OCI-LY7 (cell line): Measurements from ENCODE around the gene RAMP1. TPM values are rescaled to one million over a fixed set of nuclear protein-coding genes. Genes with fewer than 3 reads are reported as not detected.

Experiments used
- BruUV-seq: library from RNA; stranded (reverse); fragments of 400-500 nt; replicated peaks from 2 replicates; lab custom pipeline; 2021; lab: Mats Ljungman, UMichigan
- CTCF ChIA-PET: fragments of 300-600 bp; sonication (Branson Sonifier 250); formaldehyde crosslinking; loops from one replicate; lab custom pipeline; 2022; ENCODE audit warnings: antibody characterized with exemption; ENCODE audit not compliant: unreplicated experiment; lab: Charles Lee
- POLR2A ChIA-PET: fragments of 300-600 bp; sonication (Branson Sonifier 250); formaldehyde crosslinking; loops from one replicate; lab custom pipeline; 2022; ENCODE audit warnings: antibody characterized with exemption; lab: Charles Lee
- DNase-seq: peaks from one replicate; pipeline ENCODE4 v3.0.0-alpha.2; 2015; ENCODE audit warnings: low spot score
- H2AFZ ChIP-seq: fragments of 200-600 bp; sonication (generic), shearing (Covaris generic); 2 replicates; pipeline ENCODE4 v1.6.1; 2014; ENCODE audit warnings: mild to moderate bottlenecking, antibody characterized with exemption, low read length, moderate library complexity
- H3K27ac ChIP-seq: fragments of 200-600 bp; sonication (generic); 2 replicates; pipeline ENCODE4 v1.5.1; 2014; ENCODE audit warnings: mixed run types, low read depth, mild to moderate bottlenecking, moderate library complexity, low read length, inconsistent platforms; ENCODE audit not compliant: poor library complexity, severe bottlenecking
- H3K36me3 ChIP-seq: fragments of 200-600 bp; sonication (generic); 2 replicates; pipeline ENCODE4 v1.6.1; 2014; ENCODE audit warnings: mild to moderate bottlenecking, antibody characterized with exemption, low read length, moderate library complexity, mixed read lengths; ENCODE audit not compliant: insufficient read depth
- H3K4me1 ChIP-seq: fragments of 200-600 bp; sonication (generic); 2 replicates; pipeline ENCODE4 v1.5.1; 2014; ENCODE audit warnings: mild to moderate bottlenecking, low read length; ENCODE audit not compliant: insufficient read depth, poor library complexity, severe bottlenecking
- H3K4me2 ChIP-seq: fragments of 200-600 bp; sonication (generic); 2 replicates; pipeline ENCODE4 v1.6.1; 2014; ENCODE audit warnings: mild to moderate bottlenecking, low read length
- H3K4me3 ChIP-seq: fragments of 200-600 bp; sonication (generic); 2 replicates; pipeline ENCODE4 v1.5.1; 2014; ENCODE audit warnings: mild to moderate bottlenecking, low read depth, low read length; ENCODE audit not compliant: poor library complexity, severe bottlenecking
- H3K79me2 ChIP-seq: fragments of 200-600 bp; sonication (generic); 2 replicates; pipeline ENCODE4 v1.6.1; 2016; ENCODE audit warnings: low read depth, mild to moderate bottlenecking, low read length, moderate library complexity, mixed read lengths; ENCODE audit not compliant: insufficient read depth
- H3K9me2 ChIP-seq: fragments of 200-600 bp; sonication (generic); 2 replicates; pipeline ENCODE4 v1.6.1; 2016; ENCODE audit warnings: mild to moderate bottlenecking, low read length, mixed read lengths; ENCODE audit not compliant: insufficient read depth
- H3K9me3 ChIP-seq: fragments of 200-600 bp; sonication (generic); 2 replicates; pipeline ENCODE4 v1.6.1; 2014; ENCODE audit warnings: mild to moderate bottlenecking, mixed run types, low read length, mixed read lengths
- H4K20me1 ChIP-seq: fragments of 200-600 bp; sonication (generic); 2 replicates; pipeline ENCODE4 v1.6.1; 2014; ENCODE audit warnings: mild to moderate bottlenecking, antibody characterized with exemption, low read length, moderate library complexity, mixed read lengths; ENCODE audit not compliant: insufficient read depth
- EZH2phosphoT487 ChIP-seq: fragments of 200-600 bp; sonication (generic); IDR thresholded peaks from 2 replicates; pipeline ENCODE4 v1.6.1; 2018; ENCODE audit warnings: low read depth, borderline replicate concordance, mild to moderate bottlenecking, mixed run types, antibody characterized with exemption, low read length, moderate library complexity, mixed read lengths
- intact Hi-C: fragments of 100-400 bp; cut with micrococcal nuclease; formaldehyde crosslinking; loops from one replicate; pipeline ENCODE4 v1.10.0; 2022; ENCODE audit not compliant: unreplicated experiment
- total RNA-seq, 2 experiments: library from RNA; depleted of rRNA in 1 of 2; stranded (reverse); fragments of >200 nt in 1 of 2; shearing (Covaris generic) in 1 of 2; gene quantifications; 2 replicates each; pipeline ENCODE4 v1.2.3, GENCODE V29; 2014 to 2022
- TF ChIP-seq, protein P1 (sequence below): fragments of 200-600 bp; sonication (generic); conservative IDR thresholded peaks from 2 replicates; pipeline ENCODE4 v1.5.1; 2014; ENCODE audit warnings: mild to moderate bottlenecking, antibody characterized with exemption, low read length, moderate library complexity, mixed read lengths

RAMP1 gene
- total RNA-seq, 2 experiments from 2014 or later, result not detected

- Histone ChIP-seq H4K20me1 (no peaks in the 10 kb centered on the region), H3K4me1 (peaks cover 11% of the 10 kb centered on the region), H3K9me2 (no peaks in the 10 kb centered on the region), H3K4me2 (no peak overlapping the region), H3K27ac (no peak overlapping the region), H3K4me3 (no peak overlapping the region), H3K36me3 (no peaks in the 10 kb centered on the region), H2AFZ (no peak overlapping the region), H3K9me3 (no peaks in the 10 kb centered on the region), H3K79me2 (no peaks in the 10 kb centered on the region)
- intact Hi-C loops, result loop anchor here (10.0 kb wide), 1 partner anchor 233 kb away; the partner anchor contains the start of gene ERFE
- CTCF ChIA-PET, result no interaction called here
- POLR2A ChIA-PET, result no interaction called here
- no peak for DNase-seq
- BruUV-seq, result no TSS peak
- TF ChIP-seq EZH2phosphoT487, result no peak
- TF ChIP-seq, protein P1, sequence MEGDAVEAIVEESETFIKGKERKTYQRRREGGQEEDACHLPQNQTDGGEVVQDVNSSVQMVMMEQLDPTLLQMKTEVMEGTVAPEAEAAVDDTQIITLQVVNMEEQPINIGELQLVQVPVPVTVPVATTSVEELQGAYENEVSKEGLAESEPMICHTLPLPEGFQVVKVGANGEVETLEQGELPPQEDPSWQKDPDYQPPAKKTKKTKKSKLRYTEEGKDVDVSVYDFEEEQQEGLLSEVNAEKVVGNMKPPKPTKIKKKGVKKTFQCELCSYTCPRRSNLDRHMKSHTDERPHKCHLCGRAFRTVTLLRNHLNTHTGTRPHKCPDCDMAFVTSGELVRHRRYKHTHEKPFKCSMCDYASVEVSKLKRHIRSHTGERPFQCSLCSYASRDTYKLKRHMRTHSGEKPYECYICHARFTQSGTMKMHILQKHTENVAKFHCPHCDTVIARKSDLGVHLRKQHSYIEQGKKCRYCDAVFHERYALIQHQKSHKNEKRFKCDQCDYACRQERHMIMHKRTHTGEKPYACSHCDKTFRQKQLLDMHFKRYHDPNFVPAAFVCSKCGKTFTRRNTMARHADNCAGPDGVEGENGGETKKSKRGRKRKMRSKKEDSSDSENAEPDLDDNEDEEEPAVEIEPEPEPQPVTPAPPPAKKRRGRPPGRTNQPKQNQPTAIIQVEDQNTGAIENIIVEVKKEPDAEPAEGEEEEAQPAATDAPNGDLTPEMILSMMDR, result no peak
These were observed 62.6 kb downstream of the RAMP1 start for GRCh38 chr2:237921967-237922492.

DNA sequence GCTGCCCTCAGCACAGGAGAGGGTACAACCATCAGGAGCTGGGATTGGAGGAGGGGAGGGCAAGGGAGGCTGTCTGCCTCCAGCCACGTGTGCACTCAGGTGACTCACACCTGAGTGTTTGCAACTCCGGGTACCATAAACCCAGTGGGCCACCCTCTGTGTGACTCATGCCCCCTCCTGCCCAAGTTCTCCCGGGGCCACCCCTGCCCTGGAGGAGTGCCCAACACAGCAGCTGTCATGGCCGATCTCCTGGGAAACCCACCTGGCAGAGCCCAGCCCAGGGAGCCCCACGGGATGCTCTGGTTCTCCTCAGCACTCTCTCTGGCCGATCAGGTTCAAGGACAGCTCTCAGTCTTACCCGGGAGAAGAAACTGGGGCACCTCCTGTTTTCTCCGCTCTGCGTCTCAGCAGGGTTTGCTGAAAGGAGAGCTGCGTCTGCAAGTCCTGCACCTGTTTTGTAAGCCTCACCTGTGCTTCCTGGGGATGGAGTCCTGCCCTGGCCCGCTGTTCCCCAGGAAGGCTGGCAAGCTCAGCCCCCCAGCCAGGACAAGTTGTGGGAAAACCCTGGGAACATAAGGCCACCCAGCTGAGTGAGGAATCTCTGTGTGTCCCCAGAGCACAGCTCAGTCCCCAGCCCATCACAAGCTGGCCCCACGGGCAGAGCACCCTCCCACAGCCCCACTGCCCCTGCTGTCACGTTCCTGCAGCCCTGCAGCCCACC lies 63.4 kb downstream of the RAMP1 start:
- no peak for DNase-seq
- no peak overlapping the region for H3K4me2 ChIP-seq
- ChIA-PET POLR2A (interaction anchor here (0.6 kb wide), 1 partner anchor 20 kb away, joined by 3 read pairs; no protein-coding TSS in a partner anchor), CTCF (no interaction called here)
- no peaks in the 10 kb centered on the region for H4K20me1 ChIP-seq
- no peaks in the 10 kb centered on the region for H3K36me3 ChIP-seq
- TF ChIP-seq, protein P1, result no peak
- no peak for TF ChIP-seq EZH2phosphoT487
- no peaks in the 10 kb centered on the region for H3K9me2 ChIP-seq
- H2AFZ ChIP-seq, result no peak overlapping the region
- intact Hi-C loops, result loop anchor here (1.0 to 10.0 kb wide), 2 partner anchors 184 to 232 kb away; partner anchors contain the start of gene ERFE
- BruUV-seq, result no TSS peak
- H3K4me3 ChIP-seq, result no peak overlapping the region
- no peaks in the 10 kb centered on the region for H3K9me3 ChIP-seq
- H3K27ac ChIP-seq, result no peak overlapping the region
- no peaks in the 10 kb centered on the region for H3K79me2 ChIP-seq
- peaks cover 11% of the 10 kb centered on the region for H3K4me1 ChIP-seq
